ENCODE data around the gene KCNV2.

The KCNV2 gene

GRCh38 chr9:2717385-2717784 lies at the start of gene KCNV2:
Gene KCNV2 (plus strand): TSS chr9:2717510. CDS start chr9:2717740, 230 bp downstream.
- H3K4me3 Mint-ChIP-seq: no peak within 1 kb of the TSS
- H3K4me1 Mint-ChIP-seq: no peaks in the 10 kb centered on the region
- H3K9me3 Mint-ChIP-seq: peaks cover 7% of the 10 kb centered on the region
- no peaks in the 10 kb centered on the region for H3K27me3 Mint-ChIP-seq
- peaks cover 15% of the 10 kb centered on the region for H3K36me3 Mint-ChIP-seq
- H3K27ac Mint-ChIP-seq: no peak within 1 kb of the TSS

GRCh38 chr9:2673161-2673560 lies 44.1 kb upstream of the KCNV2 start:
- Mint-ChIP-seq H3K27me3 (no peaks in the 10 kb centered on the region), H3K36me3 (no peaks in the 10 kb centered on the region), H3K4me3 (no peak overlapping the region), H3K9me3 (no peaks in the 10 kb centered on the region), H3K4me1 (no peaks in the 10 kb centered on the region), H3K27ac (no peak overlapping the region)

GRCh38 chr9:2674141-2674824 lies 43.0 kb upstream of the KCNV2 start:
- Mint-ChIP-seq H3K4me3 (no peak overlapping the region), H3K27me3 (no peaks in the 10 kb centered on the region)

GRCh38 chr9:2675834-2676233 lies 41.5 kb upstream of the KCNV2 start:
- H3K4me3 Mint-ChIP-seq: no peak overlapping the region
- H3K27me3 Mint-ChIP-seq: no peaks in the 10 kb centered on the region
- H3K9me3 Mint-ChIP-seq: no peaks in the 10 kb centered on the region
- no peaks in the 10 kb centered on the region for H3K4me1 Mint-ChIP-seq
- no peaks in the 10 kb centered on the region for H3K36me3 Mint-ChIP-seq
- H3K27ac Mint-ChIP-seq: no peak overlapping the region

More at GRCh38 chr9:2674141-2674824, 43.0 kb upstream of the KCNV2 start:
- Mint-ChIP-seq H3K9me3 (no peaks in the 10 kb centered on the region), H3K4me1 (no peaks in the 10 kb centered on the region), H3K27ac (no peak overlapping the region), H3K36me3 (no peaks in the 10 kb centered on the region)

GRCh38 chr9:2676466-2676865 lies 40.8 kb upstream of the KCNV2 start:
- Mint-ChIP-seq H3K9me3 (no peaks in the 10 kb centered on the region), H3K4me1 (no peaks in the 10 kb centered on the region), H3K4me3 (no peak overlapping the region), H3K27ac (no peak overlapping the region), H3K27me3 (no peaks in the 10 kb centered on the region), H3K36me3 (peaks cover 2% of the 10 kb centered on the region)

- Mint-ChIP-seq H3K4me3 (no peak overlapping the region), H3K9me3 (no peaks in the 10 kb centered on the region), H3K4me1 (no peaks in the 10 kb centered on the region), H3K36me3 (peaks cover 2% of the 10 kb centered on the region), H3K27ac (no peak overlapping the region), H3K27me3 (no peaks in the 10 kb centered on the region)
Measured at GRCh38 chr9:2677915-2678889, 39.1 kb upstream of the KCNV2 start.

- Mint-ChIP-seq H3K27ac (no peak overlapping the region), H3K36me3 (peaks cover 2% of the 10 kb centered on the region), H3K9me3 (no peaks in the 10 kb centered on the region), H3K4me1 (no peaks in the 10 kb centered on the region), H3K4me3 (no peak overlapping the region), H3K27me3 (no peaks in the 10 kb centered on the region)
Measured at GRCh38 chr9:2679011-2679410, 38.3 kb upstream of the KCNV2 start.

- H3K36me3 Mint-ChIP-seq: peaks cover 2% of the 10 kb centered on the region
Measured at GRCh38 chr9:2681981-2682380, 35.3 kb upstream of the KCNV2 start.

GRCh38 chr9:2686911-2687310 lies 30.4 kb upstream of the KCNV2 start:
- peaks cover 6% of the 10 kb centered on the region for H3K36me3 Mint-ChIP-seq
- no peak overlapping the region for H3K27ac Mint-ChIP-seq
- H3K9me3 Mint-ChIP-seq: no peaks in the 10 kb centered on the region
- no peaks in the 10 kb centered on the region for H3K4me1 Mint-ChIP-seq
- no peak overlapping the region for H3K4me3 Mint-ChIP-seq
- no peaks in the 10 kb centered on the region for H3K27me3 Mint-ChIP-seq

More at GRCh38 chr9:2681981-2682380, 35.3 kb upstream of the KCNV2 start:
- Mint-ChIP-seq H3K4me3 (no peak overlapping the region), H3K4me1 (no peaks in the 10 kb centered on the region), H3K27me3 (no peaks in the 10 kb centered on the region), H3K27ac (no peak overlapping the region), H3K9me3 (no peaks in the 10 kb centered on the region)

- H3K9me3 Mint-ChIP-seq: no peaks in the 10 kb centered on the region
- H3K4me1 Mint-ChIP-seq: no peaks in the 10 kb centered on the region
- peaks cover 6% of the 10 kb centered on the region for H3K36me3 Mint-ChIP-seq
- no peak overlapping the region for H3K4me3 Mint-ChIP-seq
- H3K27ac Mint-ChIP-seq: no peak overlapping the region
- no peaks in the 10 kb centered on the region for H3K27me3 Mint-ChIP-seq
Measured at GRCh38 chr9:2688636-2689035, 28.7 kb upstream of the KCNV2 start.

GRCh38 chr9:2691212-2691611 lies 26.1 kb upstream of the KCNV2 start:
- Mint-ChIP-seq H3K4me3 (no peak overlapping the region), H3K9me3 (no peaks in the 10 kb centered on the region), H3K36me3 (peaks cover 6% of the 10 kb centered on the region), H3K27me3 (no peaks in the 10 kb centered on the region), H3K4me1 (no peaks in the 10 kb centered on the region), H3K27ac (no peak overlapping the region)

- Mint-ChIP-seq H3K9me3 (no peaks in the 10 kb centered on the region), H3K27me3 (no peaks in the 10 kb centered on the region), H3K27ac (no peak overlapping the region), H3K4me3 (no peak overlapping the region), H3K36me3 (peaks cover 6% of the 10 kb centered on the region), H3K4me1 (no peaks in the 10 kb centered on the region)
Measured at GRCh38 chr9:2691626-2692025, 25.7 kb upstream of the KCNV2 start.

- Mint-ChIP-seq H3K27me3 (no peaks in the 10 kb centered on the region), H3K9me3 (no peaks in the 10 kb centered on the region), H3K27ac (no peak overlapping the region), H3K36me3 (peaks cover 6% of the 10 kb centered on the region), H3K4me1 (no peaks in the 10 kb centered on the region), H3K4me3 (no peak overlapping the region)
Measured at GRCh38 chr9:2693056-2693455, 24.3 kb upstream of the KCNV2 start.

- H3K27me3 Mint-ChIP-seq: no peaks in the 10 kb centered on the region
- no peak overlapping the region for H3K27ac Mint-ChIP-seq
- no peaks in the 10 kb centered on the region for H3K9me3 Mint-ChIP-seq
- no peak overlapping the region for H3K4me3 Mint-ChIP-seq
- H3K4me1 Mint-ChIP-seq: no peaks in the 10 kb centered on the region
- H3K36me3 Mint-ChIP-seq: peaks cover 3% of the 10 kb centered on the region
Measured at GRCh38 chr9:2697492-2697891, 19.8 kb upstream of the KCNV2 start.

GRCh38 chr9:2700398-2700797 lies 16.9 kb upstream of the KCNV2 start:
- Mint-ChIP-seq H3K9me3 (no peaks in the 10 kb centered on the region), H3K36me3 (peaks cover 3% of the 10 kb centered on the region), H3K27ac (no peak overlapping the region), H3K4me3 (no peak overlapping the region), H3K27me3 (no peaks in the 10 kb centered on the region), H3K4me1 (no peaks in the 10 kb centered on the region)

- Mint-ChIP-seq H3K36me3 (peaks cover 3% of the 10 kb centered on the region), H3K4me3 (no peak overlapping the region), H3K27ac (no peak overlapping the region), H3K27me3 (no peaks in the 10 kb centered on the region), H3K4me1 (no peaks in the 10 kb centered on the region), H3K9me3 (no peaks in the 10 kb centered on the region)
Measured at GRCh38 chr9:2700909-2701550, 16.3 kb upstream of the KCNV2 start.
